Tibial nerve (tissue), 3 donors: ENCODE results near the gene SYNRG.

ENCODE experiments used
- POLR2A ChIP-seq, 2 donors: fragments of 450-650 bp; IDR thresholded peaks; one replicate each; pipeline ENCODE4 v1.6.1; 2017; ENCODE audit warnings: antibody characterized with exemption in 2 of 2, mild to moderate bottlenecking in 2 of 2, moderate library complexity in 2 of 2
- TF ChIP-seq, protein P1 (sequence below), 5 experiments: fragments of 200-600 bp in 3 of 5; fragments of 450-650 bp in 2 of 5; sonication (generic) in 3 of 5; IDR thresholded peaks; one replicate each; pipeline ENCODE4 v1.5.1; 2016 to 2019; ENCODE audit warnings: antibody characterized with exemption in 5 of 5, mild to moderate bottlenecking in 3 of 5, moderate library complexity in 2 of 5

- TF ChIP-seq, protein P1, sequence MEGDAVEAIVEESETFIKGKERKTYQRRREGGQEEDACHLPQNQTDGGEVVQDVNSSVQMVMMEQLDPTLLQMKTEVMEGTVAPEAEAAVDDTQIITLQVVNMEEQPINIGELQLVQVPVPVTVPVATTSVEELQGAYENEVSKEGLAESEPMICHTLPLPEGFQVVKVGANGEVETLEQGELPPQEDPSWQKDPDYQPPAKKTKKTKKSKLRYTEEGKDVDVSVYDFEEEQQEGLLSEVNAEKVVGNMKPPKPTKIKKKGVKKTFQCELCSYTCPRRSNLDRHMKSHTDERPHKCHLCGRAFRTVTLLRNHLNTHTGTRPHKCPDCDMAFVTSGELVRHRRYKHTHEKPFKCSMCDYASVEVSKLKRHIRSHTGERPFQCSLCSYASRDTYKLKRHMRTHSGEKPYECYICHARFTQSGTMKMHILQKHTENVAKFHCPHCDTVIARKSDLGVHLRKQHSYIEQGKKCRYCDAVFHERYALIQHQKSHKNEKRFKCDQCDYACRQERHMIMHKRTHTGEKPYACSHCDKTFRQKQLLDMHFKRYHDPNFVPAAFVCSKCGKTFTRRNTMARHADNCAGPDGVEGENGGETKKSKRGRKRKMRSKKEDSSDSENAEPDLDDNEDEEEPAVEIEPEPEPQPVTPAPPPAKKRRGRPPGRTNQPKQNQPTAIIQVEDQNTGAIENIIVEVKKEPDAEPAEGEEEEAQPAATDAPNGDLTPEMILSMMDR (IDR thresholded peaks at IDR 0.05), result no peak
- no peak for TF ChIP-seq POLR2A (IDR thresholded peaks at IDR 0.05)
Measured at GRCh38 chr17:37614391-37614790, 5.2 kb upstream of the SYNRG start.
